Anterior cingulate cortex (tissue), 58 donors: ENCODE measurements around the gene SLC22A1.
"Not testable (repeated sequence)": the region's sequence is repeated elsewhere in the genome, so short reads cannot be mapped to it uniquely, and the experiment has no call there.

Source experiments
- DNase-seq, 58 donors: peaks; one replicate each; lab custom pipeline; 2025; lab: John Stamatoyannopoulos, UW

Gene SLC22A1

DNA sequence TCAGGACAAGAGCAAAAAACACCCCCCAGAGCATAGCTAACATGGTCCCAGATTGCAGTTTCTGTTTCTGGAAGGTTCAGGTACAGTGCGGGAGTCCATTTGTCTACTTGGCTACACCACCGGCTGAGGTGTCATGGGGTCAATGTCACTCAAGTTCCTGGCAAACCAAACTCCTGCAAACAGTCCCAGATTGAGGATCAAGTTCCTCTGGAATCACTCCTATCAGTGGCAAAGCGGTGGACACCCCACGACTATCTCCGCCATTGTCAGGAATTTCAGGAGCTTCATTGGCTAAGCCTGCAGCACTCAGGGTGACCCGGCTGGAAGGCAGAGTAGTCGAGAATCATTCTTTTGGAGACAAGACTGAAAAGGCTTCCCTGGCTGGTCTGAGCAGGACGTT lies 41.8 kb downstream of the SLC22A1 start:
- no peak for DNase-seq

DNA sequence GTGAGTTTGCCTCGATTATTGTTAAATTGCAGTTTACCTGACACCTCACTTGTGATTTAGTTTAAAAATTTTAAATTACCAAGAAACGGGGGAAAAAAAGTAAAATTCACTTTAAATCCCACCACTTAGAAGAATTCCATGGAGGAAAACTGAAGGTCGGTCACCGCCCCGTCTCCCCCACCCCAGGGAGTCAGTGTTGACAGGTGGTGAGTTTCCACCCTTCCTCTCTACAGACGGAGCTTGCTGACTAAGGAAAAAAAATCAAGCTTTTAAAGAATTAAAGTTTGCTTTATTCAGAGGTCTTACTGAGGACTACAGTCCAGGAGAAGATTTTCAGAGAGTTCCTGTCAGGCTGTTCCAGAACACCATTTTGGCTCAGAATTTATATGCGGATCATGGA lies 42.3 kb downstream of the SLC22A1 start:
- DNase-seq: no peak

DNA sequence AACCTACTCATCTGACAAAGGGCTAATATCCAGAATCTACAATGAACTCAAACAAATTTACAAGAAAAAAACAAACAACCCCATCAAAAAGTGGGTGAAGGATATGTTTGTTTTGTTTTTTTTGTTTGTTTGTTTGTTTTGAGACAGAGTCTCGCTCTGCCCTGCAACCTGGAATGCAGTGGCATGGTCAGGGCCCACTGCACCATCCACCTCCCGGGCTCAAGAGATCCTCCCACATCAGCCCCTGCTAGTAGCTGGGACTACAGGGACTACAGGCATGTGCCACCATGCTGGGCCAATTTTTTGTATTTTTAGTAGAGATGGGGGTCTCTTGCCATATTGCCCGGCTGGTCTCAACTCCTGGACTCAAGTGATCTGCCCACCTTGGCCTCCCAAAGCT lies 44.3 kb downstream of the SLC22A1 start:
- not testable (repeated sequence) for DNase-seq

DNA sequence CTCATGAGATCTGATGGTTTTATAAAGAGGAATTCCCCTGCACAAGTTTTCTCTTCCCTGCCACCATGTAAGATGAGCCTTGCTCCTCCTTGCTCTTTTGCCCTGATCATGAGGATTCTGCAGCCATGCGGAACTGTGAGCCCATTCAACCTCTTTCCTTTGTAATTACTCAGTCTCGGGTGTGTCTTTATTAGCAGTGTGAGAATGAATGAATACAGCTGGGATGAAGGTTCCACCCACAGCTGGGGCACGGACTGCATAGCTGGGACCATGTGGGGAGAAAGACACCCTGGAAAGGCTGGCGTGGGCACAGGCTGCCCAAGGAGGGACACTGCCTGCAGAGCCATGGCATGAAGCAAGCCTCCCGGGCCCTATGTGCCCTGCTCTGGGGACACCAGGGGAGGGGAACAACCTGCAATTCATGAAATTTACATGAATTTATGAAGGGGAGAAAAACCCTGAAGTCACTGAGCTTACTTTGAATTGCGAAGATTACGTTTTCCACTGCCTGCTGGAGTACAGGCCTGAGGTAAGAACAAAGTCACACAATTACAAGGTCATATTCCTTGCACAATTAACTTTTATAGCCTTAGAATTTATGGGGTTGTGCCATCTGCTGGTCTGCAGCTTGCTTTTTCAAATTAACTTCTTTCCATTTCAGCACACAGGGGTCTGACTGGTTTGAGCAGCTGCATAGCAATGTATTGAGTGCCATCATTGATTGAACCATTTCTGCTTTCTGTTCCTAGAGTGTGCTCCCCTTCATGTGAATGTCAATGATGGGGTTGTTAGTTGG lies 46.2 kb downstream of the SLC22A1 start:
- no peak for DNase-seq

DNA sequence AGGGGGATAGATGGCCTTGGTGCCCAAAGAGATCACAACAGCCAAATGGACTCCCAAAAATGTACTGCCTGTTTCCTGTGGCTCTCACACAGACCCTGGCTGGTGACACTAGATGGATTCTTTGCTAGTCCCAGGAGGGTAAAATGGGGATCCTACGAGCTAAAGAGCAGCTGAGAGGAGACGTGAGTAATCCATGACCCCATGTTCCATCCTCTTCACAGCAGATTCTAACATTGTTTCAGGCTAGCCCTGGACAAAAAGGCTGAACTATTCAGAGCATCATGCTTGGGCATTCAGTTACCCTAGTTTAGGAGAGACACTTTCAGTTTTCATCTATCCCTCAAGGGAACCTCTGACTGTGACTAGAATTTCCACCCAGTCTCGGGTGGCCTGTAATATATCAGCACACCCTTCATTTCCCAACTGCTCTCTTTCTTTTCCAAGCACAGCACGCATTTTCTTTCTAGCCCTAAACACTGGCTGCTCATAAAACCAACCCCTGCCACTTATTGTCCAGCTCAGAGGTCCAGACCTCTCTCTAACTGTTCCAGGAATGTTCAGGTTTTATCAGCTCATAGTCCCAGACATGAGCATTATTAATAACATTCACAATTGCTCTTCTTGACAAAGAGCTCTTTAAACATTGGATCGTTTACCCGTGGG lies 48.5 kb downstream of the SLC22A1 start:
- no peak for DNase-seq

DNA sequence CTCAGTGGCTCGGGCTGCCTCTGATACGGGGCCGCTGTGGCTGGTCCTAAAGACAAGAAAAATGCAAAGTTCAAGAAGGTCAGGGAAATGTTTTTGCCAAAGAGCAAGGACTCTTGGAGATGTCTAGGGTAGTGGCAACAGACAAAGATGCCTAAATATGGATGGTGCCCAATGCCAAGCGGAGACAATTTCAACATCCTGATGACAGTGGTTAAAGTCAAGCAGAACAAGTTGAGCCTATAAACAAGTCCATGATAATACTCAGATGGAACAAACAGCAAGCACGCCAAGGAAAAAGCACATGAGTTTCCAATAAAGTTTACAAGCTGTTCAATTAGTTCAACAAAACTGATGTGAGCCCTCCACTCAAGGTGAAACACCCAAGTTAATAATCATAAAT lies 51.1 kb downstream of the SLC22A1 start:
- DNase-seq: no peak

DNA sequence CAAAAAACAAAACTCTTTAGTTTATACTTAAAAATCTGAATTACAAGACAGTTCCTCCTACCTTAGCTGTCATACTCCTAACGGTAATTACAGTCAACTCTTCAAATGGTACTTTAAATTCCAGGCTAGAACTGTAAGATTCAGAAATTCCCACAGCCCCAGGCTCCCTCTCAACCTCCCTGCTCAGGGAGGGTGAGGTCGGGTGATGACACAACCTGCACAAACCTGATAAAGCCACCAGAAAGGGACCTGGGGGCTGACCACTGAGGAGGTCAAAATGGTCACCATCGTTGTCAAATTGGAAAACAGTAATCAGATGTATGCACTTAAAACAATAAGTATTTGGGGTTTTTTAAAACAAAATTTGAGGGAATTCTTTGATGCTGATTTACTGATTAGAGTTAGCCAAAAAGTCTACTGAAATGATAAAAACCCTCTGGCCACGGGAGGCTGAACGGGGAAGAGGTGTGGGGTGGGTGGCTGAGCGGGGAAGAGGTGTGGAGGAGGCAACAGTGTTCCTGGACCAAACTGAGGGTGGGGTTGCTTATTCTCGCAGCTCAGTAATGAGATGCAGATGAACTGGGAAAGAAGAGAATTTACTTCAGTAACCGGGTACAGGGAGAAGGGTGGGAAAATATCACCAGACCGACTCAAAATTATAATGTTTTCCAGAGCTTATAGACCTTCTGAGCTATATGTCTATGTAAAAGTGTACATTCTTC lies 52.4 kb downstream of the SLC22A1 start:
- DNase-seq: no peak

DNA sequence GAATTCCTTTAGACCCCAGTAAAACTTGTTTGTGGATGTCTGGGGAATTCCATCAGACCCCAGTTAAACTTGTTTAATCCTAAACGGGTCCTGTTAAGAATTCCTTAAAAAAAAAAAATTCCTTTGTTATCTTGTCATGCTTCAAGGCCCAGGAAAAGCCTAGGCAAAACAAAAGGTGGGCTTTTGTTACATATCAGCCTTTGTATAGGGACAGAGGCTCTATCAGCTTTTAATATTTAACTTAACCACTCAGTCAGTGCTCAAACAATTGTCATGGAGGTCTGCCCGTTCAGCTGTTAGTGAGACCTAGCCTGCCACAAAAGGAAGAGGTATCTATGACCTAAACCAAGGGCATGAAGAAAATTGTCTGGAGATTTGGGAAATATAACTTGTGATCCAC lies 53.1 kb downstream of the SLC22A1 start:
- no peak for DNase-seq

DNA sequence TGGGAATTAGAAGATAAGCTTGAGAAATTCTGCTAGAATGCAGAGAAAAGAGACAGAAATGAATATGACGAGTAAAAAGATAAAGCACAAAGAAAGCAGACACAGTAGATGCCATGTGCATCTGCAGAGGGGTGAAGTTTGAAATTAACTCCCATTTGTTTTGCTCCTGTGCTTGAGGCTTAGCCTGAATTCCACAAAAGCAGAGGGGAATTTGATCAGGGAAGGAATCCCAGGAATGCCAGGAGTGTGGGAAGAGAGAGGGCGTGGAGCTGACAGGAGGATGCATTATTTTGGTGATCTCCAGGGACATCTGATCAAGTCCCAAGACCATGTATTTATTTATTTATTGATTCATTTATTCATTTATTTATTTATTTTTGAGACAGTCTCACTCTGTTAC lies 55.6 kb downstream of the SLC22A1 start:
- DNase-seq: no peak

DNA sequence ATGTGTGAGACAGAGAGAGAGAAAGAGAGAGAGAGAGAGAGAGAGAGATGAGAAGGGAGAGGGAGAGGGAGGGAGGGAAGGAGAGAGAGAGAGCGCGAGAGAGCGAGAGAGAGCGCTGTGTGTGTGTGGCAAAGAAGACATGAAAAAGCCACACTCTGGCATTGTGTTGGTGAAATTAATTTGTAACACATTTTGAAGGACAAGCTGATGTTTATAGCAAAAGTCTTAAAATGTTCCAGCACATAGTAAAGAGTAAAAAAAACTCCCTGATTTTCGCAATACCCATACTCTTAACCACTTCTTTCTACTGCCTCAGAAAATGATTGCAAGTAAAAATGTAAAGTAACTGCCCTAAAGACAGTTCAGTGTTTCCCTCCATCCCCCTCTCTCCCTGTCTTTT lies 56.7 kb downstream of the SLC22A1 start:
- no peak for DNase-seq

DNA sequence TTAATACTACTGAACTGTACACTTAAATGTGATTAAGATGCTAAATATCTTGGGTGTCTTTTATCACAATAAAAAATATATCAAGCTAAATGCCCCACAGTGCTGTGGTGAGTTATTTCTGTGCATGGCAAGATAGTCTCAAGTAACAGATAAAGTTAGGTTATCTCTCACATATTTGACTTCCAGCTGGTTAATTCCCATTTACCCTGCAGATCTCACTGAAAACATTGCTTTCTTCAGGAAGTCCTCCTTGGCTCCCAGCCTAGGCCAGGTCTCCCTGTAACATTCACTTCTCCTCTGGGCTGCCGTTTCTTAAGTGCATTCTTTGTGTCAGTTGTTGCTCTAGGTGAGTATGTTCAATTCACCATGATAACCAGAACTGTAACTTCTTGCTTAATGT lies 59.1 kb downstream of the SLC22A1 start:
- DNase-seq: no peak

DNA sequence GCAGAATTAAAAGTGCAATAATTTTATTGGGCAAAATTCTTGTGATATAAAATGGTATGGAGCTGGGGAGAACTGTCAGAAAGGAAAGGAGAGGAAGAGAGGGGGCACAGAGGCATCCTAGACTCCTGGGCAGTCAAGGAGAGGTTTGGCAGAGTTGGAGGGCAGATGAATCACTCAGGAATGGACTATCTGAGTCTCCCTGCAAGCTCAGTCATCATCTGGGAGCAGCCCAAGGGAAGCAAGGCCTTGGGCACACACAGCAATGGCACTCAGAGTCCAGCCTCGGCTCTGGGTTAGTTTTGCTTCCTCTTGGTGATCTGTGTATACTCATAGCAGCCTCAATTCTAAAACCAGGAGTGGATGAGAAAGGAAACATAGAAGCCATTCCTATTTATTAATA lies 67.2 kb downstream of the SLC22A1 start:
- DNase-seq: no peak

DNA sequence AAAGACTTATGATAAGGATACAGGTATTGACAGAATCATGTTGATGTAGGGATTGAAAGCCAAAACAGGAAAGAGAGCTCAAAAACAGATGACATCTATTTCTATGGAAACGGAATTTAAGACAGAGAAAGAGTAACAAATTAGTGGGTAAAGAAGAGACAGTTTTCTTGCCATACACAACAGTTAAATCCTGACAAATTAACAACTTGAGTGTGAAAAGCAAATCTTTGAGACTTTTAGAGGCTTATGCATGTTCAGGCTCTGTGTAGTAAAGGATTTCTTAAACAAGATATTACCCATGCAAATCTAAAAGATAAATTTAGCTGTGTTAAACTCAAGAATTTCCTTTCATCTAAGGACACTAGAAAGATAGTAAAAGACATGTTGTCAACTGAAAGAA lies 68.5 kb downstream of the SLC22A1 start:
- DNase-seq: no peak

DNA sequence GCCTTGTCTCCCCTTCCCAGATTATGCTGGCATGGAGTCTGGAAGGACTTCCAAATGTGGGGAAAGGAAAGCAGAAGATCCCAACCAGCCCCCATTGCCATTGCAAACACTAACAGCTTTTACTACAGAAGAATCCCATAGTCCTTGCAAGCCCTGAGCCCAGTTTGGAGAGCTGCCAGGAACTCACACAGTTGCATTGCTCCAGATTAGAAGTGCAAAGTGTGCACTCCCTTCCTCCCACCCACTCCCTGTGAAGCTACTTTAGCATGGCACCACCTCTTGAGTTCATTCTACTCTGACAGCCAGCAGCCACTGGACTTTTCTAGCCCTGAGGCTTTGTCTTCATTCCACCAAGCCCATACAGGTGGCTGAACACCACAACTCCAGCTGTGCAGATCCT lies 69.4 kb downstream of the SLC22A1 start:
- no peak for DNase-seq

DNA sequence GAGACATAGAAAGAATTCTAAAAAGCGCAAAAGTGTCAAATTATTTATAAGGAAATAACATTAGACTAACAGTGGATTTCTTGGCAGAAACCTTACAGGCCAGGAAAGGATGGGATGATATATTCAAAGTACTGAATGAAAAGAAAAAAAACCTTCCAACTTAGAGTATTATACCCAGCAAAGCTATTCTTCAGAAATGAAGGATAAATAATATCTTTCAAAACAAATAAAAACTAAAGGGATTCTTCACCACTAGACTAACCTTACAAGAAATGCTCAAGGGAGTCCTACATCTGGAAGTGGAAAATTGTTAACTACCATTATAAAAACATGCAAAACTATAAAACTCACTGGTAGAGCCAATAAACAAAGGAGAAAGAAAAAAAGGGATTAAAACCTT lies 71.2 kb downstream of the SLC22A1 start:
- DNase-seq: no peak

DNA sequence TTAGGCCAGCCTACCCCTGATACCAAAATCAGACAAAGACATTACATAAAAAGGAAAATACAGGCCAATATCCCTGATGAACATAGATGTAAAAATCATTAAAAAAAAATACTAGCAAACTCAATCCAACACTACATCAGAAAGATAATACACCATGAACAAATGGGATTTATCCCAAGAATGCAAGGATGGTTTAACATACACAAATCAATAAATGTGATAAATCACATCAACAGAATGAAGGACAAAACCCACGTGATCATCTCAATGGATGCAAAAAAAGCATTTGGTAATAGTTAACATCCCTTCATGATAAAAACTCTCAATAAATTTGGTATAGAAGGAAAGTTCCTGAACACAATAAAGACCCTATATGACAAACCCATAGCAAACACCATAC lies 73.2 kb downstream of the SLC22A1 start:
- no peak for DNase-seq

DNA sequence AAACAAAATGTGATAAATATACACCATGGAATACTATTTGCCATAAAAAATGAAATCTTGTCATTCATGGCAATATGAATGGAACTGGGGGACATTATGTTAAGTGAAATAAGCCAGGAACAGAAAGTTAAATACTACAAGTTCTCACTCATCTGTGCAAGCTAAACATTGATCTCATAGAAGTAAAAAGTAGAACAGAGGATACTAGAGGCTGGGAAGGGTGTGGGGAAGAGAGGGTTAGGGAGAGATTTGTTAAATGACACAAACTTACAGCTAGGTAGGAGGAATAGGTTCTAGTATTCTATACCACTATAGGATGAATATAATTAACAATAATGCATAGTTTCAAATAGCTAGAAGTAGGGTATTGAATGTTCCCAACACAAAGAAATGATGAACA lies 76.0 kb downstream of the SLC22A1 start:
- DNase-seq: no peak

DNA sequence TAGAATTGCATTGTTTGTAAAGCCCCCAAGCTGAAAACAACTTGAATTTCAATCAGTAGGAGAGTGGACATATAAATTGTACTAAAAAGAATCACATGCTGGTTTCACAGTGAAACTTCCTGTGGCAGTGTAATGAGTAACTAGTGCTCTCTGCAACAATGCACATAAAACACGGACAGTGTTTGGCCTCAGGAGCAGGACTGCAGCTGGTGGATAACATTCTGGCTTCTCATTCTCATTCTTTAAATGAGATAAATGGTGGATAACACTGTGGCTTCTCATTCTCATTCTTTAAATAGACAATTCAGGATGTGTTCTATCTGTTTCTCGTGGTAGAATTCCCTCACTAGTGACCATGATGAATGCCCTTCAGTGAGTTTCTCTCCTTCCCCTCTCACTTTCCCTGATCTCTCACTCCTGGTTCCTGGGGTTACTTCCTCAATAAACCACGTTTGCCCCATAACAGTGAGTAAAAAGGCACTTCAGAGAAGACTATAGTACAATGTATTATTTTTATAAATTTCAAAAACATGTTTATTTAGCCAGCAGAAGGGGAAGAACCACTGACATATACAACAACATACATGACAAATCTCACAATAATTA lies 77.1 kb downstream of the SLC22A1 start:
- no peak for DNase-seq

DNA sequence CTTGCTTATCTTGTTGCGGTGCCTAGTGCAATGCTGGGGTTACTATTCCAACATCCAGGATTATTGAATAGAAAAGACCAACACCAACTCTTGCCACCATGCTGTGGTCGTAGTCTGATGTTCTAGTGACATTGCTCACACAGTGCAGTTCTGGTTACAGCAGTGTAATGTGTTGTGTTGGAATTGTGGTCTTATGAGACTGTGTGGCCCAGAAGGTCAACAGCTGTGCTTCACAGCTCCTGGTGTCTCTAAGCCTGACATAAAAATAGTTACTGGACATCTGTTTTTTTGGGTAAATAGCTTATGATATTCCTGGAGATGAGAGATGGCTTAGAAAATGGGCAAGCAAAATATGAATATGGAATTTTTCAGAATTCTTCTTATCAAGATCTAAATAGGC lies 79.4 kb downstream of the SLC22A1 start:
- DNase-seq: no peak

DNA sequence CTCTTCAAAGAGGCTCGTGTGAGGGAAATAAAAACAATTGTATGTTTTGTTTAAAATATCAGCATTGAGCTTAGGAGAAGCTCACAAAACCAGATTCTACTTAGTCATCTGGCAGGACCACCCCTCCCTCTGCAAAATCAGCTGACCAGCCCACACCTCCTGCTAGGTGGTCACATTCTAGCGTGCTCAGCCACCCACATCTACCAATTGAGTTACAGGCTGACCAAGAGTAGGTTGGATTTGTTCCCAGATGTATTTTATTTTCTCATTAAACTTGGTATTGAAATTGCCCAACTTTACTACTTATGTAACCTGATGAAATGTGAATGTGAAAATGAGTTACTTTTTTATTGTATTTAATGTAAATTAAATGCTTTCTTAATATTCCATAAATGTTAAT lies 80.8 kb downstream of the SLC22A1 start:
- no peak for DNase-seq

DNA sequence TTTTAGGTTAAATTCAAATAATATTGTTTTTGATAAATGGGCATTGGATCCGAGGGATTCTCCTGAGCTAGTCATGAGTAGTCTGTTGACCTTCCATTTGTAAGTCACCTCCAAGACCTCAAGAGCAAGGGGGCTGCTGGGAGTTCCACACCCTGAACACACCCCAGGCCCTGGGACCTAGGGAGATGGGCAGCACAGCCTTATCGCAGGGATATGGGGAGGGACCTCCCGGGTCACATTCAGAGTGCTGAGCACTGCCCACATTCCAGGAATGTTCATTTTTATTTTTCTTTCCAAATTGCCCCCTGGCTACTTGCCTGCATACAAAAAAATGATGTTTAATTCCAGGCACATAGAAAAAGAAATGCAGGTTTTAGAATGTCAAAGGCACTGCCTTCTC lies 81.5 kb downstream of the SLC22A1 start:
- no peak for DNase-seq
